K562 (cell line): ENCODE data around the gene TCF3. TPM values are rescaled to one million over a fixed set of nuclear protein-coding genes. Genes with fewer than 3 reads are reported as not detected.

Experiments
- ATAC-seq: fragments of 200-7000 bp; cut with Tn5 transposase; 3 replicates; pipeline ENCODE4 v1.9.1; 2020; ENCODE audit warnings: moderate library complexity
- BruUV-seq: library from RNA; stranded (reverse); fragments of 400-500 nt; replicated peaks from 2 replicates; lab custom pipeline; 2021; lab: Mats Ljungman, UMichigan
- CTCF ChIA-PET: fragments of 300-600 bp; formaldehyde crosslinking; extraction: SDS; loops from one replicate; lab custom pipeline; 2021; ENCODE audit warnings: low intra/inter-chr PET ratio; lab: Yijun Ruan, JAX
- POLR2A ChIA-PET: fragments of 300-600, 350-650 bp; sonication (Branson Sonifier 250); formaldehyde crosslinking; extraction: SDS; loops from one replicate; lab custom pipeline; 2021; ENCODE audit warnings: antibody characterized with exemption, inconsistent platforms; lab: Yijun Ruan, JAX
- DNase-seq, 4 experiments: peaks; one replicate each; pipeline versions ENCODE4 v3.0.0 to v3.0.0-alpha.2; 2011 to 2018; ENCODE audit warnings: low spot score in 3 of 4, mixed read lengths in 3 of 4; ENCODE audit errors: extremely low read depth in 1 of 4
- FAIRE-seq: peaks from 2 replicates; lab custom pipeline; 2011; peaks lifted over from hg19 to GRCh38; lab: Jason Lieb, UNC
- H2AFZ ChIP-seq: 2 replicates; pipeline ENCODE4 v1.6.0; 2011; ENCODE audit warnings: low read depth, low read length, control low read depth, inconsistent platforms
- H3K27ac ChIP-seq: fragments of 200-600 bp; 3 replicates; pipeline ENCODE4 v1.8.0; 2011; ENCODE audit warnings: low read depth, mild to moderate bottlenecking, control low read depth, inconsistent platforms, low read length, moderate library complexity, mixed read lengths; ENCODE audit errors: extremely low read depth
- H3K27me3 ChIP-seq, 2 experiments: fragments of 300-600 bp in 1 of 2; 2 replicates in 1 of 2; 3 replicates in 1 of 2; pipeline versions ENCODE4 v1.6.0 to v1.8.0; 2011; ENCODE audit warnings: inconsistent platforms in 2 of 2, low read length in 2 of 2, mild to moderate bottlenecking in 1 of 2, mixed read lengths in 1 of 2, moderate library complexity in 1 of 2; ENCODE audit not compliant: control insufficient read depth in 2 of 2, insufficient read depth in 2 of 2
- H3K36me3 ChIP-seq: fragments of 300-600 bp; 3 replicates; pipeline ENCODE4 v1.8.0; 2011; ENCODE audit warnings: mild to moderate bottlenecking, low read length, inconsistent platforms; ENCODE audit not compliant: control insufficient read depth, insufficient read depth
- H3K4me1 ChIP-seq, 2 experiments: fragments of 200-600 bp in 1 of 2; replicated peaks in 1 of 2; 2 replicates in 1 of 2; 3 replicates in 1 of 2; pipeline versions ENCODE4 v1.5.1 to v1.8.0; 2011; ENCODE audit warnings: inconsistent platforms in 2 of 2, low read length in 2 of 2, mild to moderate bottlenecking in 1 of 2, mixed read lengths in 1 of 2, moderate library complexity in 1 of 2; ENCODE audit not compliant: control insufficient read depth in 2 of 2, insufficient read depth in 2 of 2
- H3K4me2 ChIP-seq: 2 replicates; pipeline ENCODE4 v1.6.1; 2011; ENCODE audit warnings: low read length, control low read depth, inconsistent platforms, mixed read lengths; ENCODE audit not compliant: insufficient read depth
- H3K4me3 ChIP-seq: fragments of 200-600 bp; sonication (generic), shearing (Covaris generic); 2 replicates; pipeline ENCODE4 v1.5.1; 2016; ENCODE audit warnings: control low read depth, inconsistent platforms
- H3K79me2 ChIP-seq: fragments of 200-600 bp; 3 replicates; pipeline ENCODE4 v1.8.0; 2011; ENCODE audit warnings: low read length, inconsistent platforms; ENCODE audit not compliant: control insufficient read depth, insufficient read depth
- H3K9ac ChIP-seq, 2 experiments: 2 replicates each; pipeline versions ENCODE4 v1.6.0 to v1.6.1; 2011; ENCODE audit warnings: low read depth in 2 of 2, low read length in 2 of 2, control low read depth in 1 of 2, inconsistent platforms in 1 of 2, mild to moderate bottlenecking in 1 of 2, mixed read lengths in 1 of 2; ENCODE audit not compliant: insufficient read depth in 1 of 2
- H3K9me1 ChIP-seq: one replicate; pipeline ENCODE4 v1.6.0; 2011; ENCODE audit warnings: inconsistent platforms, mild to moderate bottlenecking, low read length, moderate library complexity; ENCODE audit not compliant: control insufficient read depth, insufficient read depth
- H3K9me3 ChIP-seq: replicated peaks from 2 replicates; pipeline ENCODE4 v1.5.1; 2011; ENCODE audit warnings: low read depth, low read length, inconsistent platforms; ENCODE audit not compliant: control insufficient read depth, insufficient read depth
- H4K20me1 ChIP-seq: replicated peaks from 2 replicates; pipeline ENCODE4 v1.6.1; 2011; ENCODE audit warnings: low read length, inconsistent platforms, mixed read lengths; ENCODE audit not compliant: control insufficient read depth, insufficient read depth
- BCOR ChIP-seq: fragments of 450-650 bp; IDR thresholded peaks from 2 replicates; pipeline ENCODE4 v1.6.1; 2016
- CBFA2T3 ChIP-seq: fragments of 450-650 bp; IDR thresholded peaks from 2 replicates; pipeline ENCODE4 v1.6.1; 2017
- GTF2A2 ChIP-seq: IDR thresholded peaks from 2 replicates; pipeline ENCODE4 v1.6.1; 2016; ENCODE audit warnings: mild to moderate bottlenecking, missing genetic modification characterization, missing compliant biosample characterization
- HDAC6 ChIP-seq: IDR thresholded peaks from 2 replicates; pipeline ENCODE4 v1.6.1; 2012; ENCODE audit warnings: low read depth, mild to moderate bottlenecking, control low read depth, inconsistent platforms, low read length, moderate library complexity
- PML ChIP-seq: IDR thresholded peaks from 2 replicates; pipeline ENCODE4 v1.6.1; 2012; ENCODE audit warnings: low read length, inconsistent platforms
- TAF9B ChIP-seq: fragments of 450-650 bp; IDR thresholded peaks from 2 replicates; pipeline ENCODE4 v1.6.1; 2018; ENCODE audit warnings: mild to moderate bottlenecking; ENCODE audit not compliant: partially characterized antibody
- TCF3 ChIP-seq: sonication (generic); formaldehyde crosslinking; IDR thresholded peaks from 2 replicates; pipeline ENCODE4 v1.4.0; 2020; ENCODE audit warnings: mild to moderate bottlenecking, missing genetic modification reagents
- WGBS: fragments of 100-300 bp; shearing (Covaris generic); methylation state at CpG from one replicate; pipeline ENCODE4 v1.1.6; 2016; ENCODE audit warnings: low coverage, mixed read lengths; ENCODE audit not compliant: insufficient coverage; ENCODE audit errors: missing lambda C conversion rate; 5-methylcytosine and 5-hydroxymethylcytosine counted together
- in situ Hi-C: fragments of 300-500 bp; cut with MboI; formaldehyde crosslinking; loops from 4 replicates; pipeline ENCODE4 v1.15.0; 2018; ENCODE audit warnings: inconsistent platforms, mixed read lengths
- intact Hi-C: fragments of 100-400 bp; cut with micrococcal nuclease; formaldehyde crosslinking; loops from 2 replicates; pipeline ENCODE4 v1.14.2; 2022
- polyA plus RNA-seq, 8 experiments: library from polyadenylated mRNA; depleted of rRNA in 4 of 8; stranded (reverse) in 5 of 8; unstranded in 3 of 8; fragments of >200 nt; fragmentation: Nextera tagmentation in 2 of 8; fragmentation: Illumina TruSeq in 1 of 8; extraction: Ambion mirVana in 2 of 8; extraction: Trizol in 1 of 8; gene quantifications; 2 replicates each; pipeline versions ENCODE4 v1.2.1 to v1.2.3, GENCODE V29; 2011 to 2014; ENCODE audit warnings: inconsistent platforms in 1 of 8, missing spikeins in 1 of 8
- total RNA-seq, 7 experiments: library from RNA; depleted of rRNA in 6 of 7; stranded (reverse); fragments of >200 nt in 6 of 7; fragmentation: Illumina TruSeq in 2 of 7; extraction: Trizol in 2 of 7; gene quantifications; 2 replicates each; pipeline versions ENCODE4 v1.2.1 to v1.2.3, GENCODE V29; 2011 to 2021; ENCODE audit warnings: low replicate concordance in 1 of 7
- TF ChIP-seq, protein P1 (sequence below): sonication (generic); formaldehyde crosslinking; IDR thresholded peaks from 2 replicates; pipeline ENCODE4 v1.8.0; 2022; ENCODE audit warnings: missing genetic modification reagents, mild to moderate bottlenecking, moderate library complexity, borderline replicate concordance
- TF ChIP-seq, protein P2 (sequence below): sonication (generic); formaldehyde crosslinking; IDR thresholded peaks from 2 replicates; pipeline ENCODE4 v1.8.0; 2022; ENCODE audit warnings: mild to moderate bottlenecking, missing genetic modification reagents

Gene TCF3
- total and polyA plus RNA-seq, 9 of the 15 experiments (the other 6 are each of a cell fraction or from before 2014, with no cell fraction given): 5.6 to 259 (median 84.0) TPM

DNA sequence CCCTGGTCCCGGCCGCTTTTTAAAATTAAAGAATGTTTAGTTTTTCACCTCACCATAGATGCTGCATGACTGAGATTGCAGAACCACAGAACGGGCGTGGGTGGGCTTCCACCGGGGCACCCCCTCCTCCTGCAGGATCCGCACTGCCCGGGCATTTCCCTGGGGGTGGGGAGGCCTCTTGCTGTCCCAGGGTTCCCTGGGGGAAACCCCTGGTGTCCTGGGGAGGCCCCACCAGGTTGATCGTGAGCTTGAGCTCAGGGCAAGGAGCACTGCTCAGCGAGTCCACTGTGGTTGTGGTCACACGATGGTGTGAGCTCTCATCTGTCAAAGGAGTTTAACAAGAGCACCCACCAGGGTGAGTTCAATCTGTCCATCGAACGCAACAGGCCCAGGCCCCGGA lies 11.4 kb upstream of the TCF3 start:
- no peak overlapping the region for H3K9ac ChIP-seq
- WGBS: 39% methylated on average over 10 of the region's 13 CpGs
- H3K4me1 ChIP-seq: peaks cover 6 to 41% of the 10 kb centered on the region in 2 experiments; a peak in 4 of 5 replicates
- no peak overlapping the region for H3K4me2 ChIP-seq
- POLR2A ChIA-PET: interaction anchor here (0.6 to 2.3 kb wide), 2 partner anchors 11 to 132 kb away, joined by 3 to 5 read pairs; partner anchors contain the start of gene TCF3
- ATAC-seq: no peak
- H3K27ac ChIP-seq: no peak overlapping the region
- H3K36me3 ChIP-seq: no peaks in the 10 kb centered on the region
- no peak for DNase-seq
- FAIRE-seq: no peak
- no TSS peak for BruUV-seq
- H3K4me3 ChIP-seq: no peak overlapping the region
- no peaks in the 10 kb centered on the region for H3K9me1 ChIP-seq
- H2AFZ ChIP-seq: no peak overlapping the region
- in situ Hi-C loops: no loop called here
- H3K79me2 ChIP-seq: no peaks in the 10 kb centered on the region
- CTCF ChIA-PET: no interaction called here
- intact Hi-C loops: no loop called here
- no peaks in the 10 kb centered on the region for H3K27me3 ChIP-seq
- H3K9me3 ChIP-seq: no peaks in the 10 kb centered on the region
- no peaks in the 10 kb centered on the region for H4K20me1 ChIP-seq
- TF ChIP-seq HDAC6 (no peak), TAF9B (no peak), BCOR (peak; percentile 38; the same call in 1 of the 2 replicates), GTF2A2 (tag) (no peak), PML (no peak), CBFA2T3 (no peak), TCF3 (CRISPR knock-in tag) (no peak)
- TF ChIP-seq, protein P1, sequence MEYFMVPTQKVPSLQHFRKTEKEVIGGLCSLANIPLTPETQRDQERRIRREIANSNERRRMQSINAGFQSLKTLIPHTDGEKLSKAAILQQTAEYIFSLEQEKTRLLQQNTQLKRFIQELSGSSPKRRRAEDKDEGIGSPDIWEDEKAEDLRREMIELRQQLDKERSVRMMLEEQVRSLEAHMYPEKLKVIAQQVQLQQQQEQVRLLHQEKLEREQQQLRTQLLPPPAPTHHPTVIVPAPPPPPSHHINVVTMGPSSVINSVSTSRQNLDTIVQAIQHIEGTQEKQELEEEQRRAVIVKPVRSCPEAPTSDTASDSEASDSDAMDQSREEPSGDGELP (CRISPR knock-in tag): no peak
- TF ChIP-seq, protein P2, sequence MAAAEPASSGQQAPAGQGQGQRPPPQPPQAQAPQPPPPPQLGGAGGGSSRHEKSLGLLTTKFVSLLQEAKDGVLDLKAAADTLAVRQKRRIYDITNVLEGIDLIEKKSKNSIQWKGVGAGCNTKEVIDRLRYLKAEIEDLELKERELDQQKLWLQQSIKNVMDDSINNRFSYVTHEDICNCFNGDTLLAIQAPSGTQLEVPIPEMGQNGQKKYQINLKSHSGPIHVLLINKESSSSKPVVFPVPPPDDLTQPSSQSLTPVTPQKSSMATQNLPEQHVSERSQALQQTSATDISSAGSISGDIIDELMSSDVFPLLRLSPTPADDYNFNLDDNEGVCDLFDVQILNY (CRISPR knock-in tag): no peak
